ENCODE measurements around the gene KNDC1. TPM values are rescaled to one million over a fixed set of nuclear protein-coding genes. Genes with fewer than 3 reads are reported as not detected.
"Not testable (repeated sequence)": the region's sequence is repeated elsewhere in the genome, so short reads cannot be mapped to it uniquely, and the experiment has no call there.

The KNDC1 gene
- under 1 TPM; 0.29 to 0.32 TPM for total RNA-seq

GRCh38 chr10:133159950-133160825 lies at the start of gene KNDC1:
TSS of gene KNDC1 (plus strand) at chr10:133160219. CDS start at chr10:133160468, 249 bp downstream.
- H3K4me1 ChIP-seq = no peaks in the 10 kb centered on the region
- no peak within 1 kb of the TSS for H3K27ac ChIP-seq
- H3K4me3 ChIP-seq = peak within 1 kb of the TSS; percentile 19
- no peaks in the 10 kb centered on the region for H3K9me3 ChIP-seq
- intact Hi-C loops (cut with DNase I) = no loop called here
- no peak within 1 kb of the TSS for H3K9ac ChIP-seq (ENCODE audit: low read depth in 2 of 2, low read length in 2 of 2)
- no peak for TF ChIP-seq CTCF (IDR thresholded peaks at IDR 0.05)
- no peaks in the 10 kb centered on the region for H3K36me3 ChIP-seq
- no peak for DNase-seq
- peaks cover 17% of the 10 kb centered on the region for H3K27me3 ChIP-seq

- H3K4me3 ChIP-seq = no peak overlapping the region
- H3K27ac ChIP-seq = no peak overlapping the region
- intact Hi-C loops (cut with DNase I) = no loop called here
- H3K27me3 ChIP-seq = no peaks in the 10 kb centered on the region
- H3K9me3 ChIP-seq = no peaks in the 10 kb centered on the region
- H3K4me1 ChIP-seq = no peaks in the 10 kb centered on the region
- H3K36me3 ChIP-seq = no peaks in the 10 kb centered on the region
- no peak for TF ChIP-seq CTCF (IDR thresholded peaks at IDR 0.05)
- DNase-seq = no peak
- H3K9ac ChIP-seq (ENCODE audit: low read depth in 2 of 2, low read length in 2 of 2) = no peak overlapping the region
Observed at GRCh38 chr10:133110609-133111275, 49.3 kb upstream of the KNDC1 start.

- intact Hi-C loops (cut with DNase I); DNase-seq; H3K9ac ChIP-seq (ENCODE audit: low read depth in 2 of 2, low read length in 2 of 2); H3K9me3 ChIP-seq; H3K4me3 ChIP-seq; H3K27ac ChIP-seq; H3K36me3 ChIP-seq; H3K27me3 ChIP-seq; H3K4me1 ChIP-seq: not testable (repeated sequence)
Observed at GRCh38 chr10:133111640-133112039, 48.4 kb upstream of the KNDC1 start.

GRCh38 chr10:133113146-133113830 lies 46.7 kb upstream of the KNDC1 start:
- Histone ChIP-seq H3K9me3 (no peaks in the 10 kb centered on the region), H3K9ac (ENCODE audit: low read depth in 2 of 2, low read length in 2 of 2) (no peak overlapping the region), H3K4me3 (no peak overlapping the region), H3K36me3 (no peaks in the 10 kb centered on the region), H3K27ac (no peak overlapping the region), H3K27me3 (no peaks in the 10 kb centered on the region), H3K4me1 (no peaks in the 10 kb centered on the region)
- TF ChIP-seq CTCF (IDR thresholded peaks at IDR 0.05) = no peak
- no peak for DNase-seq
- intact Hi-C loops (cut with DNase I) = no loop called here

- Histone ChIP-seq H3K4me1 (no peaks in the 10 kb centered on the region), H3K9me3 (no peaks in the 10 kb centered on the region), H3K27me3 (no peaks in the 10 kb centered on the region), H3K27ac (no peak overlapping the region), H3K9ac (ENCODE audit: low read depth in 2 of 2, low read length in 2 of 2) (no peak overlapping the region), H3K4me3 (no peak overlapping the region), H3K36me3 (no peaks in the 10 kb centered on the region)
- TF ChIP-seq CTCF (IDR thresholded peaks at IDR 0.05) = no peak
- no peak for DNase-seq
- intact Hi-C loops (cut with DNase I) = no loop called here
Observed at GRCh38 chr10:133113847-133114246, 46.2 kb upstream of the KNDC1 start.

Data from colonic mucosa (tissue), 4 donors.